GM19043 (cell line): ENCODE measurements around the gene LCN12.

ENCODE experiments used
- ATAC-seq: cut with Tn5 transposase; IDR thresholded peaks from one replicate; pipeline ENCODE4 v1.9.1; 2021; ENCODE audit warnings: low read depth; ENCODE audit not compliant: unreplicated experiment

LCN12 gene, protein sequence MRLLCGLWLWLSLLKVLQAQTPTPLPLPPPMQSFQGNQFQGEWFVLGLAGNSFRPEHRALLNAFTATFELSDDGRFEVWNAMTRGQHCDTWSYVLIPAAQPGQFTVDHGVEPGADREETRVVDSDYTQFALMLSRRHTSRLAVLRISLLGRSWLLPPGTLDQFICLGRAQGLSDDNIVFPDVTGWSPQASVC

GRCh38 chr9:136951541-136952320 is at the start of gene LCN12:
LCN12 (plus strand) TSS chr9:136952273; CDS start chr9:136952328, 55 bp downstream.
- ATAC-seq: no peak

DNA sequence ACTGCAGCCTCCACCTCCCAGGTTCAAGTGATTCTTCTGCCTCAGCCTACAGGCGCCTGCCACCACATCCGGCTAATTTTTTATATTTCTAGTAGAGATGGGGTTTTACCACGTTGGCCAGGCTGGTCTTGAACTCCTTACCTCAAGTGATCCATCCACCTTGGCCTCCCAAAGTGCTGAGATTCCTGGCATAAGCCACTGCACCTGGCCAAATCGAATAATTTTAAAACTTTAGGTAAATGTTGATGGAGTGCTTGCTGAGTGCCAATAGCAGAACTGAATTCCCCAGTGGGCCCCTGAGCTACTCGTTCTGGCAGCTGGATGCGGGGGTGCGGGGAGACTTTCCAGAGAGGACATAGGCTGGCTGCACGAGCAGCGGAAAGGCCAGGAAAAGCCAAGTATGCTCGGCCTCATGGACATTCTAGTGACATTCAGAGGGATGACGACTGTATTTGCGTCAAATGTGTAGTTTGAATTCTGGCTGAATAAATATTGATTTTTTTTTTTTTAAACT is 49.0 kb upstream of the LCN12 start:
- no peak for ATAC-seq

- no peak for ATAC-seq
Measured at GRCh38 chr9:136906266-136906665, 45.8 kb upstream of the LCN12 start.

DNA sequence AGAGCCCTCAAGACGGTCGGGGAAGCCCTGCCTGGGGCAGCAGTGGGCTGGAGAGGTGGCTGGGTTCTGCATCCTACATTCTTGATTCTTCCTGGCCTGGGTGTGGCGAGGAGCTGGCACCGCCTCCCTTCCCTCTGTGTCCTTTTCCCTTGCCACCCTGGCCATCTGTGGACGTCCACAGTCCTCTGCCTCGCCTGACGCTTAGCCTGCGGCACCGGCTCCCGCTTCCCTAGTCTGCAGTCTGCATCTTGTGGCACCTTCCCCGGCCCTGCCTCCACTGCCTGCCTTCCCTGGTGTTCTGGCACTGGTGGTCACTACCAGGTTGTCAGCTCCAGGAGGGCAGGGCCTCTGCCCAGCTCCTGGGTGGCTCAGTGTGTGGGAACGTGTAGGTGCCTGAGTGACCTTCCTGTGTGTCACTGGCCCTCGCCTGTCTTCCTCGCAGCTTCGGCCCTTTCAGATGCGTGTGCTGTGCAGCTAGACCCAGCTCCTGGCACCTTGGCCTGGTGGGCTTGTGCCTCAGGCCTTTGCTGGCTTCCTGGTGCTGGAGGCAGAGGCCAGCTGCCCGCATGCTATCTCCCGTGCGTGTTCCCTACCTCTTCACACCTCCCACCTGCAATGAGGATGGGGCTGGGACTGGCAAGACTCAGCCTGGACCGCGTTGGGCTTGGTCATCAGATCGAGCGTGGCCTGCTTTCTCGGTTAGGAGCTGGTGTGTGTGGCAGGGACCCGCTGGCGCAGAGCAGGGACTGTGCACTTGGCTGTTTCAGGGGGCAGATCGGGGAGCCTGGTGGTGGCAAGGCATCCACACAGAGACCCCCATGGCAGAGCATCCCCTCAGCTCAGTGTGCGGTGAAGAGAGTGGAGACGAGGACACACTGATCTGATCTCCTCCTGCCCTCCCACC is 44.8 kb upstream of the LCN12 start:
- ATAC-seq: no peak

- ATAC-seq: no peak
Measured at GRCh38 chr9:136910197-136910900, 41.7 kb upstream of the LCN12 start.

- no peak for ATAC-seq
Measured at GRCh38 chr9:136910901-136911245, 41.2 kb upstream of the LCN12 start.

- ATAC-seq: no peak
Measured at GRCh38 chr9:136913701-136914438, 38.2 kb upstream of the LCN12 start.

GRCh38 chr9:136915632-136916329 is 36.3 kb upstream of the LCN12 start:
- no peak for ATAC-seq

GRCh38 chr9:136916330-136917184 is 35.5 kb upstream of the LCN12 start:
- no peak for ATAC-seq

DNA sequence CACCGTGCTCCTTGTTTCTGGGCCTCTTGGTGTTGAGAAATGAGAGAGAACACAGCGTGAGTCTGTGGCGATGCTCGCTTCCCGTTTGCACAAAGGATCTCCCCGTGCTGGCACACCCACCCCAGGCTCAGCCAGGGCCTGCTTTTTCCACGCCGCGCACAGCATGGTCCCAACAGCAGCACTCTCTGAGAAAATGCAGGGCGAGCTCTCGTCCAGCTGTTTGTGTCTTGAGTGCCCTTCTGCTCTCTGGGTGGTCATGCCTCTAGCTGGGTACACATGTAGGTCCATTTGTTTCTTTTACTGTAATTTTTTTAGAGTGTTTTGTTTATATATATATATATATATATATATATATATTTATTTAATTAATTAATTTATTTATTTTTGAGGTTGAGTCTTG is 34.2 kb upstream of the LCN12 start:
- no peak for ATAC-seq

DNA sequence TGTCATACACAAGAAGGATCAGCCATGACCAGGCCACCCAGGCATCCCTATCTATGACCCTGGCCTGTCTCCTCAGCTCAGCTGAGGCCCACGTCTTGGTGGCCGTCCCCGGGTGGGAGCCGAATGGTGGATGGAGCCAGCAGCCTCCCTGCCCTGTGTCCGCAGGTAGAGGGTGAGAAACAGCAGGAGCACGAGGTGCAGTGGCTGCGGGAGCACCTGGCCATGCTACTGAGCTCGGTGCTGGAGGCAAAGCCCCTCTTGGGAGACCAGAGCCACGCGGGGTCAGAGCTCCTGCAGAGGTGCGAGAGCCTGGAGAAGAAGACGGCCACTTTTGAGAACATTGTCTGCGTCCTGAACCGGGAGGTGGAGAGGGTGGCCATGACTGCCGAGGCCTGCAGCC is 32.0 kb upstream of the LCN12 start:
- no peak for ATAC-seq

GRCh38 chr9:136920734-136921231 is 31.3 kb upstream of the LCN12 start:
- ATAC-seq: no peak

- no peak for ATAC-seq
Measured at GRCh38 chr9:136921307-136921706, 30.8 kb upstream of the LCN12 start.

- ATAC-seq: no peak
Measured at GRCh38 chr9:136921718-136922117, 30.4 kb upstream of the LCN12 start.

GRCh38 chr9:136922540-136922939 is 29.5 kb upstream of the LCN12 start:
- no peak for ATAC-seq

- ATAC-seq: no peak
Measured at GRCh38 chr9:136923881-136924280, 28.2 kb upstream of the LCN12 start.

GRCh38 chr9:136925414-136926153 is 26.5 kb upstream of the LCN12 start:
- no peak for ATAC-seq
